Uterus (tissue), 2 donors: Measurements from ENCODE around the gene EVA1C.
"Not testable (repeated sequence)": the region's sequence is repeated elsewhere in the genome, so short reads cannot be mapped to it uniquely, and the experiment has no call there.

Experiments used
- CTCF ChIP-seq, 4 experiments: fragments of 200-600 bp in 2 of 4; fragments of 450-650 bp in 2 of 4; sonication (generic) in 2 of 4; IDR thresholded peaks; one replicate each; pipeline ENCODE4 v1.5.1; 2016 to 2019; ENCODE audit warnings: antibody characterized with exemption in 4 of 4, mild to moderate bottlenecking in 2 of 4, moderate library complexity in 1 of 4
- POLR2A ChIP-seq, 2 donors: fragments of 450-650 bp; IDR thresholded peaks; one replicate each; pipeline ENCODE4 v1.6.1; 2016; ENCODE audit warnings: antibody characterized with exemption in 2 of 2, mild to moderate bottlenecking in 1 of 2, moderate library complexity in 1 of 2

- TF ChIP-seq CTCF, POLR2A (IDR thresholded peaks at IDR 0.05): not testable (repeated sequence)
Observed at GRCh38 chr21:32506411-32506965, 94.0 kb downstream of the EVA1C start.
